HepG2 (cell line): ENCODE results near the gene LSM5. TPM values are rescaled to one million over a fixed set of nuclear protein-coding genes. Genes with fewer than 3 reads are reported as not detected.

ENCODE experiments used
- ATAC-seq: fragments of 200-7000 bp; cut with Tn5 transposase; 3 replicates; pipeline ENCODE4 v1.9.1; 2020; ENCODE audit warnings: mild to moderate bottlenecking, moderate library complexity
- BruUV-seq: library from RNA; stranded (reverse); fragments of 400-500 nt; replicated peaks from 2 replicates; lab custom pipeline; 2021; lab: Mats Ljungman, UMichigan
- CTCF ChIA-PET: fragments of 300-600 bp; formaldehyde crosslinking; extraction: SDS; loops from one replicate; lab custom pipeline; 2021; ENCODE audit warnings: low total read pairs, inconsistent platforms, low intra/inter-chr PET ratio; lab: Yijun Ruan, JAX
- POLR2A ChIA-PET: fragments of 350-600 bp; sonication (Branson Sonifier 250); formaldehyde crosslinking; loops from one replicate; lab custom pipeline; 2020; ENCODE audit warnings: antibody characterized with exemption, inconsistent platforms; lab: Yijun Ruan, JAX
- DNase-seq: peaks from one replicate; pipeline ENCODE4 v3.0.0-alpha.2; 2015; ENCODE audit warnings: low spot score
- FAIRE-seq: peaks from 3 replicates; lab custom pipeline; 2011; peaks lifted over from hg19 to GRCh38; lab: Jason Lieb, UNC
- H2AFZ ChIP-seq: one replicate; pipeline ENCODE4 v1.6.1; 2011; ENCODE audit warnings: low read length, inconsistent platforms
- H3K27ac ChIP-seq: fragments of 300-600 bp; 3 replicates; pipeline ENCODE4 v1.8.0; 2011; ENCODE audit warnings: mixed run types, mild to moderate bottlenecking, mixed read lengths, low read length, inconsistent platforms; ENCODE audit not compliant: insufficient read depth; ENCODE audit errors: extremely low read length
- H3K27me3 ChIP-seq, 2 experiments: fragments of 200-600 bp in 1 of 2; 2 replicates in 1 of 2; 3 replicates in 1 of 2; pipeline versions ENCODE4 v1.6.0 to v1.8.0; 2011; ENCODE audit warnings: low read length in 2 of 2, mild to moderate bottlenecking in 2 of 2, moderate library complexity in 2 of 2, inconsistent platforms in 1 of 2; ENCODE audit not compliant: insufficient read depth in 2 of 2, control insufficient read depth in 1 of 2
- H3K36me3 ChIP-seq, 2 experiments: fragments of 200-600 bp in 1 of 2; replicated peaks in 1 of 2; 2 replicates in 1 of 2; 3 replicates in 1 of 2; pipeline versions ENCODE4 v1.5.1 to v1.8.0; 2011; ENCODE audit warnings: low read length in 2 of 2, inconsistent platforms in 1 of 2; ENCODE audit not compliant: insufficient read depth in 2 of 2, control insufficient read depth in 1 of 2
- H3K4me1 ChIP-seq: 2 replicates; pipeline ENCODE4 v1.5.1; 2012; ENCODE audit warnings: low read length, inconsistent platforms; ENCODE audit not compliant: insufficient read depth
- H3K4me2 ChIP-seq: 2 replicates; pipeline ENCODE4 v1.6.0; 2011; ENCODE audit warnings: low read depth, low read length, inconsistent platforms
- H3K4me3 ChIP-seq, 3 experiments: fragments of 200-600 bp in 1 of 3; sonication (generic), shearing (Covaris generic) in 1 of 3; replicated peaks in 1 of 3; 2 replicates each; pipeline ENCODE4 v1.5.1; 2011 to 2016; ENCODE audit warnings: low read length in 3 of 3, inconsistent platforms in 2 of 3, low read depth in 2 of 3, mild to moderate bottlenecking in 2 of 3, control low read depth in 1 of 3, mixed read lengths in 1 of 3; ENCODE audit not compliant: insufficient read depth in 1 of 3
- H3K79me2 ChIP-seq: one replicate; pipeline ENCODE4 v1.6.1; 2011; ENCODE audit warnings: low read length, inconsistent platforms; ENCODE audit not compliant: insufficient read depth
- H3K9ac ChIP-seq: 2 replicates; pipeline ENCODE4 v1.6.0; 2011; ENCODE audit warnings: mild to moderate bottlenecking, low read depth, low read length, inconsistent platforms; ENCODE audit not compliant: insufficient read depth
- H3K9me3 ChIP-seq: 2 replicates; pipeline ENCODE4 v1.5.1; 2012; ENCODE audit warnings: mild to moderate bottlenecking, low read length
- H4K20me1 ChIP-seq: 2 replicates; pipeline ENCODE4 v1.6.0; 2011; ENCODE audit warnings: inconsistent platforms, mild to moderate bottlenecking, low read length, moderate library complexity; ENCODE audit not compliant: insufficient read depth
- ASH2L ChIP-seq: fragments of 300-600, 200-600 bp; sonication (generic); IDR thresholded peaks from 2 replicates; pipeline ENCODE4 v1.7.0; 2017; ENCODE audit warnings: low read depth, mild to moderate bottlenecking, moderate library complexity, mixed read lengths, low read length; ENCODE audit not compliant: insufficient read length
- EHMT2 ChIP-seq: fragments of 200-600 bp; sonication (generic); IDR thresholded peaks from 2 replicates; pipeline ENCODE4 v1.7.0; 2017; ENCODE audit warnings: antibody characterized with exemption, low read depth, low read length, borderline replicate concordance
- PPARG ChIP-seq: conservative IDR thresholded peaks from 2 replicates; pipeline ENCODE4 v1.6.1; 2016; ENCODE audit warnings: missing biosample characterization, missing genetic modification reagents
- YEATS2 ChIP-seq: sonication (generic); formaldehyde crosslinking; IDR thresholded peaks from 2 replicates; pipeline ENCODE4 v1.4.0; 2020; ENCODE audit warnings: missing genetic modification reagents, borderline replicate concordance
- ZBTB40 ChIP-seq, 2 experiments: fragments of 450-650 bp in 1 of 2; sonication (generic) in 1 of 2; formaldehyde crosslinking in 1 of 2; IDR thresholded peaks; 2 replicates each; pipeline versions ENCODE4 v1.6.1 to v1.8.0; 2016 to 2022; ENCODE audit warnings: antibody characterized with exemption in 1 of 2, mild to moderate bottlenecking in 1 of 2, missing genetic modification reagents in 1 of 2
- ZNF503 ChIP-seq: sonication (generic); formaldehyde crosslinking; IDR thresholded peaks from 2 replicates; pipeline ENCODE4 v1.4.0; 2020; ENCODE audit warnings: missing genetic modification reagents
- ZNF652 ChIP-seq: IDR thresholded peaks from 2 replicates; pipeline ENCODE4 v1.6.1; 2016; ENCODE audit warnings: low read depth, borderline replicate concordance
- ZNF776 ChIP-seq: sonication (generic); formaldehyde crosslinking; IDR thresholded peaks from 2 replicates; pipeline ENCODE4 v1.4.0; 2020; ENCODE audit warnings: mild to moderate bottlenecking, missing genetic modification reagents
- ZNF784 ChIP-seq: sonication (generic); formaldehyde crosslinking; IDR thresholded peaks from 2 replicates; pipeline ENCODE4 v1.5.1; 2020; ENCODE audit warnings: missing genetic modification reagents, mild to moderate bottlenecking, borderline replicate concordance
- whole genome bisulfite sequencing: methylation state at CpG from one replicate; pipeline ENCODE4 v1.1.6; 2017; ENCODE audit warnings: low lambda C conversion rate; 5-methylcytosine and 5-hydroxymethylcytosine counted together
- in situ Hi-C: cut with HindIII; loops from 2 replicates; pipeline ENCODE4 v1.10.0; 2017; ENCODE audit warnings: low pct_unique_long_range_greater_than_20kb; ENCODE audit not compliant: extremely low pct_ligation_motif_present
- intact Hi-C: fragments of 100-400 bp; cut with micrococcal nuclease; formaldehyde crosslinking; loops from one replicate; pipeline ENCODE4 v1.10.0; 2022; ENCODE audit not compliant: unreplicated experiment
- polyA plus RNA-seq, 8 experiments: library from polyadenylated mRNA; depleted of rRNA in 3 of 8; stranded (reverse) in 7 of 8; unstranded in 1 of 8; fragments of >200 nt; fragmentation: Illumina TruSeq in 4 of 8; extraction: Trizol in 4 of 8; gene quantifications; 2 replicates each; pipeline versions ENCODE4 v1.2.1 to v1.2.3, GENCODE V29; 2011 to 2016; ENCODE audit warnings: low read depth in 4 of 8, missing spikeins in 1 of 8, mixed read lengths in 1 of 8; ENCODE audit not compliant: insufficient read depth in 1 of 8
- total RNA-seq, 5 experiments: library from RNA; depleted of rRNA; stranded (reverse); fragments of >200 nt; fragmentation: Illumina TruSeq; extraction: Trizol; gene quantifications; 2 replicates each; pipeline ENCODE4 v1.2.3, GENCODE V29; 2016; ENCODE audit warnings: low read depth in 1 of 5

LSM5 gene
- total and polyA plus RNA-seq, 2 of the 13 experiments (the other 11 are each of a cell fraction or from before 2014, with no cell fraction given), result 30.3 to 183 TPM

- TF ChIP-seq ZBTB40 (IDR thresholded peaks at IDR 0.05) (no peak), ZBTB40 (CRISPR knock-in tag; IDR thresholded peaks at IDR 0.05) (no peak)
Observed at GRCh38 chr7:32536016-32536415, 45.8 kb upstream of the LSM5 start (continued).

- no peak overlapping the region for H2AFZ ChIP-seq
- no TSS peak for BruUV-seq
- no peaks in the 10 kb centered on the region for H3K27me3 ChIP-seq
- FAIRE-seq (no peak), DNase-seq (no peak), ATAC-seq (no peak)
- H3K79me2 ChIP-seq, result peaks cover 45% of the 10 kb centered on the region
- ChIA-PET CTCF (no interaction called here), POLR2A (no interaction called here)
- intact Hi-C loops (no loop called here), in situ Hi-C loops (no loop called here)
- WGBS, result 98% methylated on average over 4 of the region's 4 CpGs
- H3K36me3 ChIP-seq, result peaks cover 2 to 10% of the 10 kb centered on the region in 2 experiments; a peak in 3 of 5 replicates
- H3K9me3 ChIP-seq, result no peaks in the 10 kb centered on the region
- 0 out of 2 replicates have a peak, but pooled peaks cover 5% of the 10 kb centered on the region for H4K20me1 ChIP-seq
- no peak overlapping the region for H3K27ac ChIP-seq
- no peak for TF ChIP-seq YEATS2
- TF ChIP-seq ZNF776, result no peak
- TF ChIP-seq ZNF503 (CRISPR knock-in tag), result no peak
- 0 out of 2 replicates have a peak, but pooled peaks have one; percentile 12 for TF ChIP-seq ZNF652 (CRISPR knock-in tag)
- TF ChIP-seq EHMT2, result no peak
- TF ChIP-seq PPARG (CRISPR knock-in tag), result no peak
- no peak for TF ChIP-seq ZNF784
- TF ChIP-seq ASH2L, result no peak
- H3K4me2 ChIP-seq, result no peak overlapping the region
- no peak overlapping the region for H3K9ac ChIP-seq
- no peak overlapping the region for H3K4me3 ChIP-seq
- no peaks in the 10 kb centered on the region for H3K4me1 ChIP-seq
Observed at GRCh38 chr7:32535162-32535702, 45.1 kb upstream of the LSM5 start.
